ENCODE data around the gene CHAD. TPM values are rescaled to one million over a fixed set of nuclear protein-coding genes. Genes with fewer than 3 reads are reported as not detected.

CHAD gene
- polyA plus RNA-seq, 1 of the 3 experiments (the other 2 are of a cell fraction) = not detected

- no peaks in the 10 kb centered on the region for H3F3A ChIP-seq (replicated peaks; ENCODE audit: insufficient read depth)
- H3K9me2 ChIP-seq = no peaks in the 10 kb centered on the region
- ChIA-PET POLR2A (interaction anchor here (0.7 kb wide), 1 partner anchor 71 kb away, joined by 3 read pairs; no protein-coding TSS in a partner anchor), CTCF (interaction anchor here (1.1 to 5.6 kb wide), 9 partner anchors 9 to 373 kb away, joined by 3 to 53 read pairs (median 5); partner anchors contain the start of genes LRRC59 and RSAD1)
- DNase-seq = peak; percentile 86
- H3K27me3 ChIP-seq (ENCODE audit: insufficient read depth) = no peaks in the 10 kb centered on the region
- H3K4me1 ChIP-seq (ENCODE audit: control insufficient read depth in 1 of 2, insufficient read depth in 2 of 2, low read depth in 1 of 2, low read length in 1 of 2) = peaks cover 0 to 17% of the 10 kb centered on the region in 2 experiments; a peak in 1 of 4 replicates
- no peak overlapping the region for H3K27ac ChIP-seq (ENCODE audit: low read depth in 2 of 2, low read length in 1 of 2)
- TF ChIP-seq RAD21 (IDR thresholded peaks at IDR 0.05; ENCODE audit: low read length) = no peak
- TF ChIP-seq MXI1 (IDR thresholded peaks at IDR 0.05; ENCODE audit: low read depth, low read length) = 0 out of 2 replicates have a peak, but pooled peaks have one; percentile 40
- H3K9ac ChIP-seq = no peak overlapping the region
- no peaks in the 10 kb centered on the region for H3K36me3 ChIP-seq (replicated peaks in 1 of 2; ENCODE audit: control insufficient read depth in 1 of 2, insufficient read depth in 2 of 2, low read length in 1 of 2)
- H4K20me1 ChIP-seq (ENCODE audit: insufficient read depth) = no peaks in the 10 kb centered on the region; the same call in 1 of the 2 replicates
- no peaks in the 10 kb centered on the region for H3K9me3 ChIP-seq
- no peak overlapping the region for H2AFZ ChIP-seq (ENCODE audit: low read depth)
- peak overlapping the region; percentile 57; the same call in 1 of the 2 replicates for H3K4me2 ChIP-seq
- peak overlapping the region in 1 of 2 experiments; percentile 41; a peak in 2 of 4 replicates for H3K4me3 ChIP-seq (ENCODE audit: low read depth in 2 of 2, low read length in 1 of 2)
- no peaks in the 10 kb centered on the region for H3K79me2 ChIP-seq (ENCODE audit: insufficient read depth)
- 37% methylated on average over 31 of the region's 37 CpGs for WGBS (ENCODE audit: low lambda C conversion rate)
These were observed 527 bp upstream of the CHAD start for GRCh38 chr17:50469208-50469605.

GRCh38 chr17:50467855-50468303 is 801 bp downstream of the CHAD start:
- Histone ChIP-seq H3F3A (replicated peaks; ENCODE audit: insufficient read depth) (no peaks in the 10 kb centered on the region), H3K27ac (ENCODE audit: low read depth in 2 of 2, low read length in 1 of 2) (no peak overlapping the region), H3K36me3 (replicated peaks in 1 of 2; ENCODE audit: control insufficient read depth in 1 of 2, insufficient read depth in 2 of 2, low read length in 1 of 2) (no peaks in the 10 kb centered on the region), H3K4me3 (ENCODE audit: low read depth in 2 of 2, low read length in 1 of 2) (no peak overlapping the region), H3K79me2 (ENCODE audit: insufficient read depth) (no peaks in the 10 kb centered on the region), H3K9me2 (no peaks in the 10 kb centered on the region), H2AFZ (ENCODE audit: low read depth) (no peak overlapping the region), H3K4me2 (no peak overlapping the region), H3K9ac (no peak overlapping the region), H3K4me1 (ENCODE audit: control insufficient read depth in 1 of 2, insufficient read depth in 2 of 2, low read depth in 1 of 2, low read length in 1 of 2) (peaks cover 0 to 17% of the 10 kb centered on the region in 2 experiments; a peak in 1 of 4 replicates), H4K20me1 (ENCODE audit: insufficient read depth) (no peaks in the 10 kb centered on the region; the same call in 1 of the 2 replicates), H3K27me3 (ENCODE audit: insufficient read depth) (no peaks in the 10 kb centered on the region), H3K9me3 (no peaks in the 10 kb centered on the region)
- ChIA-PET POLR2A (no interaction called here), CTCF (interaction anchor here (1.2 to 5.2 kb wide), 11 partner anchors 10 to 374 kb away, joined by 3 to 53 read pairs (median 5); partner anchors contain the start of genes LRRC59 and RSAD1)
- TF ChIP-seq EP300 (IDR thresholded peaks at IDR 0.05; ENCODE audit: borderline replicate concordance in 1 of 2, low read depth in 1 of 2, low read length in 1 of 2) (no peak), USF2 (IDR thresholded peaks at IDR 0.05; ENCODE audit: borderline replicate concordance, low read depth, low read length) (no peak), TAF1 (IDR thresholded peaks at IDR 0.05; ENCODE audit: borderline replicate concordance, low read depth, low read length) (no peak), RFX5 (IDR thresholded peaks at IDR 0.05; ENCODE audit: low read length) (no peak)
- no peak for DNase-seq
- 74% methylated on average over 12 of the region's 13 CpGs for WGBS (ENCODE audit: low lambda C conversion rate)

- ChIA-PET POLR2A (no interaction called here), CTCF (interaction anchor here (1.1 to 5.2 kb wide), 8 partner anchors 8 to 84 kb away, joined by 3 to 53 read pairs (median 4); partner anchors contain the start of genes LRRC59 and RSAD1)
- H3K4me3 ChIP-seq (ENCODE audit: low read depth in 2 of 2, low read length in 1 of 2) = no peak overlapping the region
- no peaks in the 10 kb centered on the region for H3K27me3 ChIP-seq (ENCODE audit: insufficient read depth)
- H3K79me2 ChIP-seq (ENCODE audit: insufficient read depth) = no peaks in the 10 kb centered on the region
- no peaks in the 10 kb centered on the region for H3F3A ChIP-seq (replicated peaks; ENCODE audit: insufficient read depth)
- no peaks in the 10 kb centered on the region; the same call in 1 of the 2 replicates for H4K20me1 ChIP-seq (ENCODE audit: insufficient read depth)
- no peaks in the 10 kb centered on the region for H3K9me3 ChIP-seq
- WGBS (ENCODE audit: low lambda C conversion rate) = 85% methylated on average over 7 of the region's 7 CpGs
- H3K9me2 ChIP-seq = no peaks in the 10 kb centered on the region
- H3K36me3 ChIP-seq (replicated peaks in 1 of 2; ENCODE audit: control insufficient read depth in 1 of 2, insufficient read depth in 2 of 2, low read length in 1 of 2) = peaks cover 0 to 2% of the 10 kb centered on the region in 2 experiments
- H3K27ac ChIP-seq (ENCODE audit: low read depth in 2 of 2, low read length in 1 of 2) = no peak overlapping the region
- H3K4me2 ChIP-seq = no peak overlapping the region
- H2AFZ ChIP-seq (ENCODE audit: low read depth) = no peak overlapping the region
- H3K9ac ChIP-seq = no peak overlapping the region
- H3K4me1 ChIP-seq (ENCODE audit: control insufficient read depth in 1 of 2, insufficient read depth in 2 of 2, low read depth in 1 of 2, low read length in 1 of 2) = peaks cover 0 to 17% of the 10 kb centered on the region in 2 experiments; a peak in 1 of 4 replicates
- no peak for DNase-seq
- TF ChIP-seq MXI1 (IDR thresholded peaks at IDR 0.05; ENCODE audit: low read depth, low read length) (no peak), FOXJ3 (CRISPR knock-in tag; IDR thresholded peaks at IDR 0.05) (no peak), TAF1 (IDR thresholded peaks at IDR 0.05; ENCODE audit: borderline replicate concordance, low read depth, low read length) (no peak), NRF1 (IDR thresholded peaks at IDR 0.05; ENCODE audit: low read depth, low read length) (no peak), FOSL2 (IDR thresholded peaks at IDR 0.05; ENCODE audit: borderline replicate concordance, low read depth) (no peak), RAD21 (IDR thresholded peaks at IDR 0.05; ENCODE audit: low read length) (no peak), ZBTB33 (IDR thresholded peaks at IDR 0.05; ENCODE audit: borderline replicate concordance, low read depth) (no peak), RXRA (IDR thresholded peaks at IDR 0.05; ENCODE audit: borderline replicate concordance, low read depth) (no peak), ELF1 (IDR thresholded peaks at IDR 0.05) (no peak), FOXM1 (IDR thresholded peaks at IDR 0.05; ENCODE audit: low read depth) (no peak), PBX3 (IDR thresholded peaks at IDR 0.05) (no peak)
These were observed 1.4 kb downstream of the CHAD start for GRCh38 chr17:50467114-50467854.
